Endothelial cell of umbilical vein (primary cell): ENCODE data around the gene CCDC60. TPM values are rescaled to one million over a fixed set of nuclear protein-coding genes. Genes with fewer than 3 reads are reported as not detected.

Source experiments
- BruUV-seq: library from RNA; stranded (reverse); fragments of 400-500 nt; replicated peaks from 2 replicates; lab custom pipeline; 2021; lab: Mats Ljungman, UMichigan
- CTCF ChIA-PET: fragments of 300-600, 350-600 bp; sonication (Branson Sonifier 250); formaldehyde crosslinking; loops from one replicate; lab custom pipeline; 2021; ENCODE audit warnings: antibody characterized with exemption, inconsistent platforms; lab: Charles Lee
- POLR2A ChIA-PET: fragments of 300-600, 350-600 bp; sonication (Branson Sonifier 250); formaldehyde crosslinking; loops from one replicate; lab custom pipeline; 2021; ENCODE audit warnings: antibody characterized with exemption, inconsistent platforms; lab: Charles Lee
- DNase-seq: peaks from one replicate; pipeline ENCODE4 v3.0.0-alpha.2; 2011; ENCODE audit warnings: low read depth, low spot score
- FAIRE-seq: peaks from 2 replicates; lab custom pipeline; 2011; peaks lifted over from hg19 to GRCh38; lab: Jason Lieb, UNC
- H2AFZ ChIP-seq: 2 replicates; pipeline ENCODE4 v1.6.0; 2012; ENCODE audit warnings: low read depth, low read length, control low read depth, inconsistent platforms
- H3K27ac ChIP-seq: 2 replicates; pipeline ENCODE4 v1.5.1; 2011; ENCODE audit warnings: low read depth, mild to moderate bottlenecking, control low read depth, low read length, moderate library complexity; ENCODE audit not compliant: insufficient read depth
- H3K27me3 ChIP-seq, 2 experiments: 2 replicates each; pipeline versions ENCODE4 v1.6.0 to v1.6.1; 2011; ENCODE audit warnings: low read length in 2 of 2, mixed read lengths in 1 of 2; ENCODE audit not compliant: control insufficient read depth in 2 of 2, insufficient read depth in 2 of 2
- H3K36me3 ChIP-seq, 2 experiments: 2 replicates in 1 of 2; 3 replicates in 1 of 2; pipeline ENCODE4 v1.5.1; 2011; ENCODE audit warnings: low read length in 2 of 2, mild to moderate bottlenecking in 1 of 2, moderate library complexity in 1 of 2; ENCODE audit not compliant: control insufficient read depth in 2 of 2, insufficient read depth in 2 of 2; ENCODE audit errors: extremely low read depth in 1 of 2
- H3K4me1 ChIP-seq: 3 replicates; pipeline ENCODE4 v1.5.1; 2011; ENCODE audit warnings: mild to moderate bottlenecking, low read length; ENCODE audit not compliant: control insufficient read depth, insufficient read depth; ENCODE audit errors: extremely low read depth
- H3K4me2 ChIP-seq: 2 replicates; pipeline ENCODE4 v1.6.1; 2011; ENCODE audit warnings: low read length, control low read depth, mixed read lengths; ENCODE audit not compliant: insufficient read depth
- H3K4me3 ChIP-seq, 3 experiments: fragments of 200-600 bp in 1 of 3; sonication (generic), shearing (Covaris generic) in 1 of 3; replicated peaks in 1 of 3; 2 replicates each; pipeline ENCODE4 v1.5.1; 2011 to 2016; ENCODE audit warnings: control low read depth in 3 of 3, low read length in 3 of 3, mild to moderate bottlenecking in 2 of 3, inconsistent platforms in 1 of 3, low read depth in 1 of 3, moderate library complexity in 1 of 3; ENCODE audit not compliant: insufficient read depth in 1 of 3
- H3K79me2 ChIP-seq: 2 replicates; pipeline ENCODE4 v1.6.0; 2012; ENCODE audit warnings: low read length, inconsistent platforms; ENCODE audit not compliant: control insufficient read depth, insufficient read depth
- H3K9ac ChIP-seq: replicated peaks from 2 replicates; pipeline ENCODE3; 2011; ENCODE audit warnings: low read length, control low read depth; ENCODE audit not compliant: insufficient read depth; ENCODE audit errors: extremely low read depth
- H3K9me1 ChIP-seq: replicated peaks from 3 replicates; pipeline ENCODE4 v1.6.0; 2011; ENCODE audit warnings: mild to moderate bottlenecking, low read length; ENCODE audit not compliant: control insufficient read depth, insufficient read depth; ENCODE audit errors: extremely low read depth
- H3K9me3 ChIP-seq: replicated peaks from 2 replicates; pipeline ENCODE4 v1.5.1; 2012; ENCODE audit warnings: low read length, inconsistent platforms; ENCODE audit not compliant: control insufficient read depth, insufficient read depth
- H4K20me1 ChIP-seq: replicated peaks from 2 replicates; pipeline ENCODE3; 2011; ENCODE audit warnings: mild to moderate bottlenecking, low read length; ENCODE audit not compliant: control insufficient read depth, insufficient read depth; ENCODE audit errors: extremely low read depth
- CTCF ChIP-seq, 2 donors: IDR thresholded peaks; 1 replicate in 1 of 2; 2 replicates in 1 of 2; pipeline ENCODE4 v1.5.1; 2011; ENCODE audit warnings: low read length in 2 of 2, mild to moderate bottlenecking in 2 of 2, moderate library complexity in 2 of 2, control low read depth in 1 of 2, inconsistent platforms in 1 of 2, low read depth in 1 of 2; ENCODE audit not compliant: insufficient read depth in 1 of 2; ENCODE audit errors: extremely low read depth in 1 of 2
- FOS ChIP-seq: IDR thresholded peaks from 2 replicates; pipeline ENCODE4 v1.6.1; 2011; ENCODE audit warnings: mild to moderate bottlenecking, low read length, moderate library complexity, borderline replicate concordance; ENCODE audit not compliant: insufficient read depth
- GATA2 ChIP-seq: IDR thresholded peaks from 2 replicates; pipeline ENCODE4 v1.7.0; 2011; ENCODE audit warnings: low read depth, mild to moderate bottlenecking, moderate library complexity, mixed read lengths, low read length; ENCODE audit not compliant: insufficient read length, insufficient read depth
- JUN ChIP-seq: IDR thresholded peaks from 2 replicates; pipeline ENCODE4 v1.6.1; 2011; ENCODE audit warnings: borderline replicate concordance, low read depth; ENCODE audit not compliant: insufficient read length, insufficient read depth
- MAX ChIP-seq: IDR thresholded peaks from 2 replicates; pipeline ENCODE4 v1.6.1; 2011; ENCODE audit not compliant: insufficient read depth, insufficient read length
- MYC ChIP-seq: IDR thresholded peaks from one replicate; pipeline ENCODE4 v1.6.1; 2011; ENCODE audit warnings: mild to moderate bottlenecking, low read depth, low read length
- POLR2A ChIP-seq: IDR thresholded peaks from 2 replicates; pipeline ENCODE4 v1.6.1; 2012; ENCODE audit warnings: low read depth, mild to moderate bottlenecking, control low read depth, low read length
- POLR2AphosphoS5 ChIP-seq: IDR thresholded peaks from 2 replicates; pipeline ENCODE4 v1.6.1; 2012; ENCODE audit warnings: low read depth, mild to moderate bottlenecking, control low read depth, low read length, moderate library complexity; ENCODE audit not compliant: insufficient read depth
- dilution Hi-C: fragments of 300-500 bp; cut with MboI; formaldehyde crosslinking; loops from one replicate; pipeline ENCODE4 v1.15.0; 2019; ENCODE audit warnings: low sequenced_read_pairs; ENCODE audit not compliant: extremely low pct_ligation_motif_present
- intact Hi-C: fragments of 100-400 bp; cut with micrococcal nuclease; formaldehyde crosslinking; loops from one replicate; pipeline ENCODE4 v1.10.0; 2022
- polyA plus RNA-seq, 4 experiments: library from polyadenylated mRNA; depleted of rRNA in 3 of 4; stranded (reverse) in 3 of 4; unstranded in 1 of 4; fragments of >200 nt; gene quantifications; 2 replicates each; pipeline versions ENCODE4 v1.2.1 to v1.2.3, GENCODE V29; 2011 to 2012; ENCODE audit warnings: missing spikeins in 1 of 4
- total RNA-seq: library from RNA; stranded (reverse); gene quantifications from 2 replicates; pipeline ENCODE4 v1.2.3, GENCODE V29; 2021

The CCDC60 gene
- total and polyA plus RNA-seq, 2 donors (not counting 3 experiments of a cell fraction or from before 2014, with no cell fraction given), result not detected

GRCh38 chr12:119444462-119445044 is 110.0 kb downstream of the CCDC60 start:
- Histone ChIP-seq H3K36me3 (no peaks in the 10 kb centered on the region), H3K4me3 (no peak overlapping the region), H3K27me3 (no peaks in the 10 kb centered on the region), H3K79me2 (no peaks in the 10 kb centered on the region), H3K9ac (no peak overlapping the region), H2AFZ (no peak overlapping the region), H4K20me1 (no peaks in the 10 kb centered on the region), H3K27ac (no peak overlapping the region), H3K9me1 (no peaks in the 10 kb centered on the region), H3K9me3 (no peaks in the 10 kb centered on the region), H3K4me1 (no peaks in the 10 kb centered on the region), H3K4me2 (no peak overlapping the region)
- dilution Hi-C loops, result no loop called here
- intact Hi-C loops, result loop anchor here (1.0 kb wide), 2 partner anchors 101 to 205 kb away; no protein-coding TSS in a partner anchor
- BruUV-seq, result no TSS peak
- FAIRE-seq (peak; percentile 71), DNase-seq (peak; percentile 28)
- TF ChIP-seq JUN, result no peak
- peak; percentile 60 to 90 for TF ChIP-seq CTCF (IDR thresholded peaks at IDR 0.05; ENCODE audit: extremely low read depth in 1 of 2, insufficient read depth in 1 of 2, low read depth in 1 of 2, low read length in 2 of 2)
- ChIA-PET POLR2A (no interaction called here), CTCF (interaction anchor here (0.6 to 4.3 kb wide), 28 partner anchors 9 to 498 kb away, joined by 3 to 61 read pairs (median 4); partner anchors contain the start of gene HSPB8)

- Histone ChIP-seq H3K9ac (no peak overlapping the region), H3K27me3 (no peaks in the 10 kb centered on the region), H3K9me3 (no peaks in the 10 kb centered on the region), H3K4me3 (no peak overlapping the region), H4K20me1 (no peaks in the 10 kb centered on the region), H3K79me2 (no peaks in the 10 kb centered on the region), H2AFZ (no peak overlapping the region), H3K36me3 (no peaks in the 10 kb centered on the region), H3K27ac (no peak overlapping the region), H3K4me2 (no peak overlapping the region), H3K4me1 (no peaks in the 10 kb centered on the region), H3K9me1 (no peaks in the 10 kb centered on the region)
- no peak for TF ChIP-seq CTCF (IDR thresholded peaks at IDR 0.05; ENCODE audit: extremely low read depth in 1 of 2, insufficient read depth in 1 of 2, low read depth in 1 of 2, low read length in 2 of 2)
- TF ChIP-seq GATA2, result no peak
- TF ChIP-seq FOS, result peak; percentile 11
- no peak for TF ChIP-seq MYC
- TF ChIP-seq POLR2A, result no peak
- no peak for TF ChIP-seq MAX
- TF ChIP-seq POLR2AphosphoS5, result no peak
- ChIA-PET CTCF (interaction anchor here (4.3 kb wide), 1 partner anchor 204 kb away, joined by 61 read pairs; no protein-coding TSS in a partner anchor), POLR2A (no interaction called here)
- FAIRE-seq (no peak), DNase-seq (no peak)
- intact Hi-C loops, result no loop called here
- dilution Hi-C loops, result no loop called here
- no TSS peak for BruUV-seq
Measured at GRCh38 chr12:119446459-119446858, 111.9 kb downstream of the CCDC60 start.
